CD4-positive, alpha-beta T cell treated with Interleukin-17A for 1 hour (primary cell): ENCODE measurements around the gene SCRN1.
"Not testable (repeated sequence)": the region's sequence is repeated elsewhere in the genome, so short reads cannot be mapped to it uniquely, and the experiment has no call there.

Source experiments
- DNase-seq: peaks from one replicate; pipeline ENCODE4 v3.0.0-alpha.2; 2020

SCRN1 gene

GRCh38 chr7:29965030-29965429, 24.6 kb downstream of the SCRN1 start:
- DNase-seq: no peak

DNA sequence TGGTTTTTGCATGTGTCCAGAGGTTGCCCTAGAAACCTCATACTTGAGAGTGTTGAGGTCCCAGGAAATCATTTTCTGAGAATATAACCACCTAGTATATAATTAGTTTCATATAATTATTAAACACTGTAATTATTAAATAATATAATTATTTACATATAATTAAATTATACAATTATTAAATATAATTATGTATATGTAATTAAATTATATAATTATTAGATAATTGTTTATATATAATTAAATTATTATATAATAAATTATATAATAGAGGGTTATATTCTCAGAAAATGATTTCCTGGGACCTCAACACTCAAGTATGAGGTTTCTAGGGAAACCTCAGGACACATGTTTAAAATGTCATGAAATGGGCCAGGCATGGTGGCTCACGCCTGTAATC, 27.6 kb downstream of the SCRN1 start:
- no peak for DNase-seq

GRCh38 chr7:29961611-29962010, 28.0 kb downstream of the SCRN1 start:
- DNase-seq: not testable (repeated sequence)

DNA sequence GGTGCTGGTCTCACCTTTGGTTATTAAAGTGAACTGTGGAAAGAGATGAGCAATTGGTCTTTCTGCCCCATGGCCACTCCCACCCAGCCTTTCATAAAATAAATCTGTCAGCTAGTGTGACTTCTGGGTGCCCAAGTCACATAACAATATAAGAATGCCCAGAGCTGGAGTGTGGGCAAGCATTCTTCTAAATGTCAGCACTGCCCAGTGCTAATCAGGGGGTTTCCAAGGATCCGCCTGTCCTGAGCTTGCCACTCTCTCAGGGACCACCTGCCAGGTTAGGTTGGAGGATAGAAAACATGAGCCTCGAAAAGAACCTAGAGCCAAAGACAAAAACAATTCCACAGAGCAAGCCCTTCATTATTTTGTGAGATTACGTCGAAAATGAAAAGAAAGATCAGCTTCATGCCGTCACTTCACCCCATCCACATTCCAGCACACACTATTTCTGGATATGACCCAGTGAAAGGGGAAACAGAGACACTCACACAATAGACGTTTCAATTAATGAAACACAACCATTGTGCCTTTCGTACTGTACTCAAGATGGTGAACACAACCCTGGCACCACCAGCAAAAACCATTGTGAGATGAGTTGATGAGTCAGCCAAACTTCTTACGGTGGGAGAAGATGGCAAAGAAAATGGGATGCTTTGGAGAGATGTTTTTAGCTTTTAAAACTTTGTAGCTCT, 30.8 kb downstream of the SCRN1 start:
- no peak for DNase-seq

DNA sequence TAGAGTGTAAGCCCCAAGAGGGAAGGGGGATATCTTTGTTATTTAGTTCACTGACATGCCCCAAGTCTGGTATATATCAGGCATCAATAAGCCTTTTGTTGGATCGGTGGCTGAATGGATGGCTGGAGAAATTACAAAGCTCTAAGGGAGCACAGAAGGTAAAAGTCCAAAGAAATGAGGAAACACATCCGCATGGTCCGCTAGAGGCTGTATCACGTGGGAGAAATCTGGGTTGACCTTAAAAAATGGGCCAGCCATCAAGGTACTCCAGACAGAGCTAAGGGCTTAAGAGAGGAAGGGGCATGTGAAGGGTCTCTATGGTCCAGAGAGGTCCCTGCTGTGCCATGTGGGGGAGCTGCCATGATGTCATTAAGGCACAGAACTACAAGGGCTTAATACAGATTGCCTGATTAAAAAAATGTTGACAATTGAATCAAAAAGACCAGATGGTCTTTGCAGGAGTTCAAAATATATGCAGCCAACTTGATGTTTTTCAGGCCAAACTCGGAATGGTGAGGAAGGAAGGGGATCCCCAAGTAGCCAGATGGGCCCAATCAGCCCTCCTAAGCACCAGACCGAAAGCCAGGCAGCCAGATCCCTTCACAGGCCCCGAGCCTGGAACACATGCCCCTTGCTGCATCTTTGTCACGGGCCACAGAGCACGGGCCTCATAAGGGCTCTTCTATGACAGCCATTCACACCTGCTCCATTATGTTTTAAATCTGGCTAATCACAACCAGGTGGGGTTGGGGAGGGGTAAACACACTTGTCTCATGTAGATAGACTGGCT, 31.9 kb downstream of the SCRN1 start:
- no peak for DNase-seq

DNA sequence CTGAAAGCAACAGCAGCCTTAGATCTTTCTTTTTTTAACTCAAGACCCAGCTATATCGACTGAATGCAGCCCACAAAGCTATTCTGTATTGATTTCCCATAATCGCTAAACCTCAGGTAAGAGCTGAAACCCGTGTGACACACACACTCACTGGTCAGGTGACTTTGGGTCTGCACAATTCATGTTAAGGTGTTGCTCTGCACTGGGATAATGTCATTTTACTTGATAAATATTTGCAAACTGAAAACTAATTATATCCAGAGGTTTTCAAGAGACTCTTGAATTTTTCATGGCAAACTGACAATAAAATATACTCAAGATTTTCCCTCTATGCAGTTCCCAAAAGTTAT, 33.1 kb downstream of the SCRN1 start:
- no peak for DNase-seq

- DNase-seq: peak; percentile 27
Measured at GRCh38 chr7:29955799-29956486, 33.7 kb downstream of the SCRN1 start.

DNA sequence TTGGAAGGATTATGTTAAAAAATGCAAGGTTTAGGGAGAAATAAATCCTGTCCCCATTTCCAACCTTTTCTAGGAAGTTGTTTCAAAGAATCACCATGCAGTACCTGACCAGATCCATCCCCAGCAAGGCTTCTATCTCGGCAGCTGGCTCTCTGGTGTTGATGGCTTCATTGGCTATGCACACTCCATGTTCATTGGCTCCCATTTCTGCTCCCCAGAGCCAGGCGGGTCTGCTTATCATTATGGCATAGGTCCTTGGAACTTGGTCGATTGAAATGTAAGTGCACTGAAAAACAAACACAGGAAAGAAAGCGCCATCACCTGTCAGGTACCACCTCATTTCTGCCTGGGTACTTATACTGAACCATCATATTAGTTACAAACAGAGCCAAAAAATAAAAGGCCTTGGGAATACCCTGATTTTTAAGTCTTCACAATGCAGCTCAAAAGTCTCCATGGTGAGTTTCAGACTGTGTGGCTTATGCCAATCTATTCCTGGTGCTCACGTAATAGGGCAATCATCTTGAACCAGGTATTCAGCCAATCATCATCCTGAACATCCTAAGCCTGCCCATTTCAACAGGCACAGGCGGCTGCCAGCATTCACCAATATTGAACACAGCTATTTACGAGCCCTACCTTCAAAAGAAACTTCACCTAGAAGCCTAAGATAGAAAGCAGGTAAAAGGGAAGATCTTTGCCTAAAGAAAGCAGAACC, 34.4 kb downstream of the SCRN1 start:
- DNase-seq: no peak

DNA sequence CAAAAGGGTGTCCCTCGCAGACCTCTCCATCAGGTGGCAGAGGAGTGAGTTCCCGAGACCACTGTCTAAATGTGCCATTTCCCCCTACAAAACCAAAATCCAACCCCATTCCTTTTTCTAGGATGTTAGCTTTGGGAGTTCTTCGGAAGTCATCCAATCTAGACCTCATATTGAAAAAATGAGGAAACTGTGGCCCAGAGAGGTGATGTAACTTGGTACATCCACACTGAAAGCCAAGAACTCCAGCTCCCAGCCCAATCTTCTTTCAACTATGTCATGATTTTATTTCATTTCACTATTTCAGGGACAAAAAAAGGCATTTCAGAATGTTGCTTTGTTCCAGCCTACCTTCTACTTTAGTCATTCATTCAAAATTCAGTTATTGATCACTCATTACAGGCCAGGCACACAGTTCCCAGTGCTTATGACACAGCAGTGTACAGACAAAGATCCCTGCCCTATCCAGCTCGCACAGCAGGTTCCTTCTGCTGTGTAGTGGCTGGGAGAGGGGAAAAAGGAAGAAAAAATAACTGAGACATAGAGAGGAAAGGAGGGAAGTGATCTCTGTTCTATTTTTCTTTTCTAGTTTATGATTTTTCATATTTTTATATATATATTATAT, 35.8 kb downstream of the SCRN1 start:
- no peak for DNase-seq

GRCh38 chr7:29951206-29951605, 38.4 kb downstream of the SCRN1 start:
- DNase-seq: no peak

DNA sequence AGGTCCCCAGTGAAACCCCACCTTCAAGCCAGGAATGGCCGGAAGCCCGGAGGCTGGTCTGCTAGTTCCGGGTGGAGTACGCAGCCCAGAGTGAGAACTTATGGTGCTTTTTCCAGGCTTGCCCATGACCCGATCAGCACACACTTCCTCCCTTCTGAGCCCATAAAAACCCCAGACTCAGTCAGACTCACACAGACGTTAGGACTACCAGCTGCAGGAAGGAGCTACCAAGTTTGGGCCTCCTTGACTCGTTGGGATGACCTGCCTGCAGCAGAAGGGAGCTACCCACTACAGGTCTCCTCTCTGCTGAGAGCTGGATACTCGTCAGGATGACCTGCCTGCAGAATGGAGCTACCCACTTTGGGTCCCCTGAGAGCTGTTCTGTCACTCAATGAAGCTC, 39.1 kb downstream of the SCRN1 start:
- no peak for DNase-seq

DNA sequence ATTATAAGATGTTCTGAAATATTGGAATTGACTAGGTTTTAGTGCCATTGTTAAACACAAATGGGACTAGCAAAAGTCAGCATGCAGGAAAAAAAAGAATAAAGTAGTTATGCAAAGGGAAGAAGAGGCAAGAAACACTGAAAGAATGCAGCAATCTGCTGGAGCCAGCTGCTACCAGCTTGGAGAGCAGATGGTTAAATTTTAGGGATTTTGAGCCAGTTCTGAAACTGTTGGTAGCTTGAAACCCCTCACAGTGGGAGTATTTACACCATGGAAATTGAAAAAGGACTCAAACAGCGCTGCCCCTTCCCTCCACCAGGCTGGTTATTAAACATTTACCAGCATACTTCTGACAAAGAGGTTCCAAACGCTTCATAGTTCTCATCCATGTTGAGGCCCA, 41.0 kb downstream of the SCRN1 start:
- DNase-seq: no peak

- DNase-seq: no peak
Measured at GRCh38 chr7:29946428-29947186, 43.0 kb downstream of the SCRN1 start.

- DNase-seq: no peak
Measured at GRCh38 chr7:29945259-29945809, 44.3 kb downstream of the SCRN1 start.

GRCh38 chr7:29940199-29940598, 49.4 kb downstream of the SCRN1 start:
- DNase-seq: no peak

DNA sequence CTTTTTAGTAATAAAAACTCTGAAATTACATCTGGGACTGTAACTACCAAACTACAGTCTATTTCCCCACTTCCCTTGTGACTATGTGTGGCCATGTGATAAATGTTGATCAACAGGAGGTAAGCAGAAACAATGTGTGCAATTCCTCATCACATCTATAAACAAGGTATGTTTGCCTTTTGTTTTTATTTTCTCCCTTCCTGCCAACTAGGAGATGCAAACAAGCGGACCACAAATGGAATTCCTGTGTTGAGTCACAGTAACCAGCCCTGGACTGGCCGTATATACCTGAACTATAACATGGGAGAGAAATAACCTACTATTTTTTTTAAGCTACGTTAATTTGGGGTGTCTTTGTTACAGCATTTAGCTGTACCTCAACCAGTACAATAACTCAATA, 52.5 kb downstream of the SCRN1 start:
- DNase-seq: no peak

GRCh38 chr7:29935111-29935510, 54.5 kb downstream of the SCRN1 start:
- DNase-seq: no peak

DNA sequence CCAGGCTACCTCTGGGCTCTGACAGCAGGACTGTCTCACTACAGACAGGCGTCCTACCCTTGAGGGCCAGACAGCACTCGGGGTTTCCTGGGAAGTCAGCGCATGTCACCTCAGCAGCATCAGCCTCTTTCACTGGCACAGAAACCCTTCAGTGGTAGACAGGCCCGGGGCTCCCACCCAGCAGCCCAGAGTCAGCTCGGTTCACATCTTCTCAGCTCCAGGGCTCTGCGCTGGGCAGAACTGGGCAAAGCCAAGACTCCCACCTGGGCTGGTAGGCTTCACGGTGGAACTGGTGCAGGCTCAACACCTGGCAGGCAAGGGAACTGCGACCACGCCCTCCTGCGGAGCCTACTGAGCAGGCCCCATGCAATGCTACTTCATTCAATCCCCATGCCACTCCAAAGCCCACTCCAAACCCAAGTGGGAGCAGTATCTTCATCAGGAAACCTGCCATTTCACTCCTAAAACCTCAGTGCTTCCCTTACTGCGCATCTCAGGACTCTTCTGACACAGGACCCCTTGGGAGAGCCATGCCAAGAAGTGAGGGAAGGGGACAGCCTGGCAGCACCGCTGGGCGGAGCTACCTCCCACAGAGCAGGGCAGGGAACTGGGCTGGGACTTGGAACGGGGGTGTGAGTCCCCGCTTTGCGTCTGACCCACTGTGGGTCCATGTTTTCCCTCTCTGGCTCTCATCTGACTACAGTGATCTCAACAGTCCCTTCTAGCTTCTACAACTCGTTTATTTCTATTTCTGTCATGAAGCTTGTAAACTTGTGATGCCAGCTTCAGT, 60.4 kb downstream of the SCRN1 start:
- DNase-seq: no peak

GRCh38 chr7:29926741-29927140, 62.9 kb downstream of the SCRN1 start:
- no peak for DNase-seq

GRCh38 chr7:29926216-29926615, 63.4 kb downstream of the SCRN1 start:
- no peak for DNase-seq

GRCh38 chr7:29924684-29925083, 64.9 kb downstream of the SCRN1 start:
- no peak for DNase-seq
